Stimulated activated CD8-positive, alpha-beta memory T cell treated with anti-CD3 and anti-CD28 coated beads, Interleukin-7, amount 100 ng/mL, for 1 hour (primary cell): ENCODE results near the gene CDS1.
"Not testable (repeated sequence)": the region's sequence is repeated elsewhere in the genome, so short reads cannot be mapped to it uniquely, and the experiment has no call there.

Source experiments
- DNase-seq, 2 donors: peaks; one replicate each; pipeline ENCODE4 v3.0.0-alpha.2; 2020; ENCODE audit warnings: low read depth in 2 of 2

Gene CDS1

GRCh38 chr4:84673475-84674240 is 90.7 kb downstream of the CDS1 start:
- DNase-seq: no peak

- DNase-seq: no peak
Observed at GRCh38 chr4:84677093-84677492, 94.2 kb downstream of the CDS1 start.

- DNase-seq: no peak
Observed at GRCh38 chr4:84677995-84678394, 95.1 kb downstream of the CDS1 start.

- DNase-seq: no peak
Observed at GRCh38 chr4:84678976-84679744, 96.2 kb downstream of the CDS1 start.

- DNase-seq: no peak
Observed at GRCh38 chr4:84680956-84681355, 98.0 kb downstream of the CDS1 start.

GRCh38 chr4:84681486-84682274 is 98.8 kb downstream of the CDS1 start:
- no peak for DNase-seq

GRCh38 chr4:84682661-84683060 is 99.7 kb downstream of the CDS1 start:
- DNase-seq: not testable (repeated sequence)

GRCh38 chr4:84683064-84683850 is 100.3 kb downstream of the CDS1 start:
- no peak for DNase-seq

- no peak for DNase-seq
Observed at GRCh38 chr4:84684361-84684760, 101.4 kb downstream of the CDS1 start.

GRCh38 chr4:84685105-84685504 is 102.2 kb downstream of the CDS1 start:
- DNase-seq: no peak

- no peak for DNase-seq
Observed at GRCh38 chr4:84688605-84689004, 105.7 kb downstream of the CDS1 start.

GRCh38 chr4:84689197-84689596 is 106.3 kb downstream of the CDS1 start:
- no peak for DNase-seq

GRCh38 chr4:84690481-84690880 is 107.6 kb downstream of the CDS1 start:
- DNase-seq: no peak

GRCh38 chr4:84691170-84691691 is 108.3 kb downstream of the CDS1 start:
- DNase-seq: no peak

GRCh38 chr4:84691800-84692199 is 108.9 kb downstream of the CDS1 start:
- no peak for DNase-seq

- DNase-seq: no peak
Observed at GRCh38 chr4:84697159-84697558, 114.2 kb downstream of the CDS1 start.

- DNase-seq: no peak
Observed at GRCh38 chr4:84697615-84698201, 114.8 kb downstream of the CDS1 start.

- DNase-seq: no peak
Observed at GRCh38 chr4:84699001-84699671, 116.2 kb downstream of the CDS1 start.
